ENCODE results near the gene SLC6A17.
A peak's percentile ranks its signal among the peaks of the same experiment; 100 is the strongest.

Gene SLC6A17

GRCh38 chr1:110187139-110187890 is 37.0 kb downstream of the SLC6A17 start:
- TF ChIP-seq, protein P1, sequence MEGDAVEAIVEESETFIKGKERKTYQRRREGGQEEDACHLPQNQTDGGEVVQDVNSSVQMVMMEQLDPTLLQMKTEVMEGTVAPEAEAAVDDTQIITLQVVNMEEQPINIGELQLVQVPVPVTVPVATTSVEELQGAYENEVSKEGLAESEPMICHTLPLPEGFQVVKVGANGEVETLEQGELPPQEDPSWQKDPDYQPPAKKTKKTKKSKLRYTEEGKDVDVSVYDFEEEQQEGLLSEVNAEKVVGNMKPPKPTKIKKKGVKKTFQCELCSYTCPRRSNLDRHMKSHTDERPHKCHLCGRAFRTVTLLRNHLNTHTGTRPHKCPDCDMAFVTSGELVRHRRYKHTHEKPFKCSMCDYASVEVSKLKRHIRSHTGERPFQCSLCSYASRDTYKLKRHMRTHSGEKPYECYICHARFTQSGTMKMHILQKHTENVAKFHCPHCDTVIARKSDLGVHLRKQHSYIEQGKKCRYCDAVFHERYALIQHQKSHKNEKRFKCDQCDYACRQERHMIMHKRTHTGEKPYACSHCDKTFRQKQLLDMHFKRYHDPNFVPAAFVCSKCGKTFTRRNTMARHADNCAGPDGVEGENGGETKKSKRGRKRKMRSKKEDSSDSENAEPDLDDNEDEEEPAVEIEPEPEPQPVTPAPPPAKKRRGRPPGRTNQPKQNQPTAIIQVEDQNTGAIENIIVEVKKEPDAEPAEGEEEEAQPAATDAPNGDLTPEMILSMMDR (IDR thresholded peaks at IDR 0.05; ENCODE audit: low read depth, low read length, missing control alignments), result no peak
- DNase-seq, result peak; percentile 15
- H3K4me3 ChIP-seq (ENCODE audit: low read depth, low read length), result no peak overlapping the region
- no peaks in the 10 kb centered on the region for H3K36me3 ChIP-seq (replicated peaks)
- no peaks in the 10 kb centered on the region for H3K27me3 ChIP-seq (replicated peaks)
- H3K27ac ChIP-seq, result no peak overlapping the region
- in situ Hi-C loops (cut with HindIII; ENCODE audit: low pct_ligation_motif_present, low sequenced_read_pairs), result no loop called here

DNA sequence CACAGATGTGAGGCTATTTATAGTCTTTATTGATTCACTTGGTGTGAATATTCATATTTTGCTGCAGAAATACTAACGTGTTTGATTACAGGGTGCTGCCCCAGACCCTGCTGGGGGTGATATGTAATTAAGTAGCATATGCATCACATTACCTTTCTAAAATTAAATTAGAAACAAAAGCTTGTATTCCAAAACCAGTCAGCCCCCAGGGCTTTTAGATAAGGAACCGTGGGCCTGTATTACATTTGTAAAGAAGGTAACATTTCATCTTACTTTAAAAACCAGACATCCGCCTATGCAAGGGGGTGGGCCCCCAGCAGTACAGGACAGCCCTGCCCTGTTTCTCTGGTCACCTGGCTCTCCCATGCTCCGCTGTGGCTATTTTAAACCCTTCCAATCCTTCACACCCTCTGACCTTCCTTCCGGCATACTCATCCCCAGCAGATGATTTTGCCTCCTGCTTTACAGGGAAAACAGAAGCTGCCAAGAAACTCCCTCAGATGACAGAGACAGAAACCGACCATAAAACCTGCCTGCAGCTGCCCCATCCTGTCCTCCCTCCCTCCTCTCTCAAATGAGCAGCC is 37.8 kb downstream of the SLC6A17 start:
- in situ Hi-C loops (cut with HindIII; ENCODE audit: low pct_ligation_motif_present, low sequenced_read_pairs), result no loop called here
- peak; percentile 34 for DNase-seq
- no peaks in the 10 kb centered on the region for H3K27me3 ChIP-seq (replicated peaks)

DNA sequence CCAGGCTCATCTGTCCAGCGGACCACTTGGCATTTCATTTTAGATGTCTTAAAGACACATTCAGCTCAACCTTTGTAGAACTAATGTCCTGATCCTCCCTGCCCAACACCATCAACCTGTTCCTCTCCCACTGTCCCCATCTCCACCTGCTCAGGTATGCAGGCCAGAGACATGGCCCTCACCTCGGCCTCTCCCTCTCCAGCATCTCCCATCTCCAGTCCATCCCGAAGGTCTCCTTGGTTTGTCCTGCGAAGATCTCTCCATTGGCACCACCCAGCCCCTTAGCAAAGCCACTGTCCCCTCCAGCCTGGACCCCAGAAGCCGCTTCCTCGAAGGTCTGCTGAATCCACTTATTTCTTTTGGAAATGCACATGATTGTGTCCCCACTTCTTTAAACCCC is 38.9 kb downstream of the SLC6A17 start:
- Histone ChIP-seq H3K36me3 (replicated peaks) (no peaks in the 10 kb centered on the region), H3K27me3 (replicated peaks) (no peaks in the 10 kb centered on the region), H3K27ac (no peak overlapping the region), H3K4me3 (ENCODE audit: low read depth, low read length) (no peak overlapping the region)
- in situ Hi-C loops (cut with HindIII; ENCODE audit: low pct_ligation_motif_present, low sequenced_read_pairs), result no loop called here
- DNase-seq, result no peak
- TF ChIP-seq, protein P1 (IDR thresholded peaks at IDR 0.05; ENCODE audit: low read depth, low read length, missing control alignments), result no peak

More for the DNA sequence above, 37.8 kb downstream of the SLC6A17 start:
- Histone ChIP-seq H3K27ac (no peak overlapping the region), H3K4me3 (ENCODE audit: low read depth, low read length) (no peak overlapping the region), H3K36me3 (replicated peaks) (no peaks in the 10 kb centered on the region)
- TF ChIP-seq, protein P1 (IDR thresholded peaks at IDR 0.05; ENCODE audit: low read depth, low read length, missing control alignments), result no peak

DNA sequence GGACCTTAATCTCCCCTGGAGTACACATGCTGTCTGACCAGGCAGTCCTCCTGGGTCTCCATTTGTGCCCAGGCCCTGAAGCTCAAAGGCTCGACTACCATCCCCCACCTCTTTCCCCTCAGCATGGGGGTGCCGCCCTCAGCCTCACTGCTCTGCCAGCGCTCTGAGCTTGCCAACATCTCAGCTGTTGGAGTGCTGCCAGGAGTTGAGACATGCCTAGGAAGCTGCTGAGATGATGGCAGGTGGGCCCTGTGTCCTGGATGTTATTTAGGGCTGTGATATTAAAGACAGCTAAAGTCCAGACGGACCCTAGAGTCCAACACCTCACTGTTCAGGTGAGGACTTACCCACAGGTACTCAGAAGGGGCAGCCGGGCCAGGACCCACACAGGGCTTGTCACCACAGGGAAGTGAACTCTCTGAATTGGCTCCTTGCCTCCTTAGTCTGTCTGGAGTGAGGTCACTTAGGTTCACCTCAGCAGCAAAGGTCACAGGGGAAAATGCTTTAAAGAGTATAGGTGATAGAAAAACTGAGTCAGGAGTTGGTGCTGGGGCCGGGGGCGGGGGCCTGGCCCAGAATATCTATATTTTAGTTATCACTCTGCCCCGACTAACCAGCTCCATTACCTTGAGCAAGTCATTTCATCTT is 40.1 kb downstream of the SLC6A17 start:
- no peak overlapping the region for H3K4me3 ChIP-seq (ENCODE audit: low read depth, low read length)
- TF ChIP-seq, protein P1 (IDR thresholded peaks at IDR 0.05; ENCODE audit: low read depth, low read length, missing control alignments), result no peak
- no peak overlapping the region for H3K27ac ChIP-seq
- in situ Hi-C loops (cut with HindIII; ENCODE audit: low pct_ligation_motif_present, low sequenced_read_pairs), result no loop called here
- no peaks in the 10 kb centered on the region for H3K36me3 ChIP-seq (replicated peaks)
- H3K27me3 ChIP-seq (replicated peaks), result no peaks in the 10 kb centered on the region
- DNase-seq, result no peak

DNA sequence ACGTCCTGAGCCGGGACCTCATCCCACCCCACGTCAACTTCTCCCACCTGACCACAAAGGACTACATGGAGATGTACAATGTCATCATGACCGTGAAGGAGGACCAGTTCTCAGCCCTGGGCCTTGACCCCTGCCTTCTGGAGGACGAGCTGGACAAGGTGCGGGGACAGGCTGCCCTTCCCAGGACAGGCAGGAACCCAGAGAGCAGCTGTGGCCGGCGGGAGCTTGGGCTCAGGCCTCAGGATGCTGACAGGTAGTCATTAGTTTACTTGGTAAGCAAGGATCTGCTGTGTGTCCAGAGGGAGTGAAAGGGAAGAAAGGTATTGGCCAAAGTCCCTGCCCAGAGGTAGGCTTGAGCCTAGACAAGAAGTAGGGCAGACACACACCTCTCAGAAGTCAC is 42.2 kb downstream of the SLC6A17 start:
- Histone ChIP-seq H3K4me3 (ENCODE audit: low read depth, low read length) (no peak overlapping the region), H3K36me3 (replicated peaks) (no peaks in the 10 kb centered on the region), H3K27me3 (replicated peaks) (no peaks in the 10 kb centered on the region), H3K27ac (no peak overlapping the region)
- TF ChIP-seq, protein P1 (IDR thresholded peaks at IDR 0.05; ENCODE audit: low read depth, low read length, missing control alignments), result no peak
- DNase-seq, result no peak
- in situ Hi-C loops (cut with HindIII; ENCODE audit: low pct_ligation_motif_present, low sequenced_read_pairs), result no loop called here
